ENCODE measurements around the gene GAK.

GRCh38 chr4:821631-822030 is 110.5 kb downstream of the GAK start:
- TF ChIP-seq, protein P1, sequence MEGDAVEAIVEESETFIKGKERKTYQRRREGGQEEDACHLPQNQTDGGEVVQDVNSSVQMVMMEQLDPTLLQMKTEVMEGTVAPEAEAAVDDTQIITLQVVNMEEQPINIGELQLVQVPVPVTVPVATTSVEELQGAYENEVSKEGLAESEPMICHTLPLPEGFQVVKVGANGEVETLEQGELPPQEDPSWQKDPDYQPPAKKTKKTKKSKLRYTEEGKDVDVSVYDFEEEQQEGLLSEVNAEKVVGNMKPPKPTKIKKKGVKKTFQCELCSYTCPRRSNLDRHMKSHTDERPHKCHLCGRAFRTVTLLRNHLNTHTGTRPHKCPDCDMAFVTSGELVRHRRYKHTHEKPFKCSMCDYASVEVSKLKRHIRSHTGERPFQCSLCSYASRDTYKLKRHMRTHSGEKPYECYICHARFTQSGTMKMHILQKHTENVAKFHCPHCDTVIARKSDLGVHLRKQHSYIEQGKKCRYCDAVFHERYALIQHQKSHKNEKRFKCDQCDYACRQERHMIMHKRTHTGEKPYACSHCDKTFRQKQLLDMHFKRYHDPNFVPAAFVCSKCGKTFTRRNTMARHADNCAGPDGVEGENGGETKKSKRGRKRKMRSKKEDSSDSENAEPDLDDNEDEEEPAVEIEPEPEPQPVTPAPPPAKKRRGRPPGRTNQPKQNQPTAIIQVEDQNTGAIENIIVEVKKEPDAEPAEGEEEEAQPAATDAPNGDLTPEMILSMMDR (IDR thresholded peaks at IDR 0.05) = no peak
- TF ChIP-seq POLR2A (IDR thresholded peaks at IDR 0.05) (no peak), EP300 (IDR thresholded peaks at IDR 0.05) (no peak)
